ENCODE results near the gene FAR1.

Gene FAR1

DNA sequence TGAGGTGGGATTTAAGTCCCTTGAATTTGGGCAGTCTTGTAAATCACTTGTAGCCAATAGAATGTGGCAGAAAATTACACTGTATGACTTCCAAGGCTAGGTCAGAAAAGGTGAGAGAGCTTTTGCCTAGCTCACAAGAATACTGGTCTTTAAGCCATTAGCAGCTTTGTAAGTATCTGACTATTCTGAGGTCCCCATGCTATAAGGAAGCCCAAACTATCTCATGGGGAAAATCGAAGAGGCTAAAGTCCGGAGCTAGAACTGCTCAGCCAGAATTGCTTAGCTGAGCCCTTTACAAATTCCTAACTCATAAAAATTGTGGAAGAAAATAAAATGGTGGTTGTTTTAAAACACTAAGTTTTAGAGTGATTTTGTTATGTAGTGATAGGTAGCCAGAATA is 13.0 kb downstream of the FAR1 start:
- Histone ChIP-seq H3K9ac (ENCODE audit: low read length) (no peak overlapping the region), H3K9me3 (ENCODE audit: low read length) (no peaks in the 10 kb centered on the region), H3K36me3 (ENCODE audit: insufficient read depth, low read length) (peaks cover 20% of the 10 kb centered on the region; the same call in 1 of the 2 replicates), H3F3A (ENCODE audit: insufficient read depth, low read length) (no peaks in the 10 kb centered on the region), H3K79me2 (ENCODE audit: insufficient read depth, low read length) (peaks cover 98% of the 10 kb centered on the region), H3K4me2 (ENCODE audit: low read length) (no peak overlapping the region), H3K4me1 (ENCODE audit: insufficient read depth, low read length, severe bottlenecking) (peaks cover 4% of the 10 kb centered on the region), H2AFZ (ENCODE audit: low read length) (no peak overlapping the region), H3K4me3 (ENCODE audit: low read depth, low read length, poor library complexity, severe bottlenecking) (no peak overlapping the region), H3K27ac (ENCODE audit: low read depth, low read length, poor library complexity, severe bottlenecking) (no peak overlapping the region), H4K20me1 (ENCODE audit: insufficient read depth, low read length) (no peaks in the 10 kb centered on the region), H3K27me3 (ENCODE audit: insufficient read depth, low read length) (no peaks in the 10 kb centered on the region), H3K9me2 (ENCODE audit: low read depth, low read length) (no peaks in the 10 kb centered on the region; the same call in 1 of the 2 replicates)
- TF ChIP-seq CTCF (IDR thresholded peaks at IDR 0.05; ENCODE audit: low read length), result no peak
- TF ChIP-seq EZH2 (IDR thresholded peaks at IDR 0.05; ENCODE audit: borderline replicate concordance, low read length), result no peak

GRCh38 chr11:13682212-13682611 is 13.7 kb downstream of the FAR1 start:
- Histone ChIP-seq H3K4me2 (ENCODE audit: low read length) (no peak overlapping the region), H4K20me1 (ENCODE audit: insufficient read depth, low read length) (no peaks in the 10 kb centered on the region), H3K9me3 (ENCODE audit: low read length) (no peaks in the 10 kb centered on the region), H2AFZ (ENCODE audit: low read length) (no peak overlapping the region), H3F3A (ENCODE audit: insufficient read depth, low read length) (no peaks in the 10 kb centered on the region), H3K9me2 (ENCODE audit: low read depth, low read length) (no peaks in the 10 kb centered on the region; the same call in 1 of the 2 replicates), H3K27me3 (ENCODE audit: insufficient read depth, low read length) (no peaks in the 10 kb centered on the region), H3K4me3 (ENCODE audit: low read depth, low read length, poor library complexity, severe bottlenecking) (no peak overlapping the region), H3K36me3 (ENCODE audit: insufficient read depth, low read length) (peaks cover 26% of the 10 kb centered on the region), H3K9ac (ENCODE audit: low read length) (no peak overlapping the region), H3K27ac (ENCODE audit: low read depth, low read length, poor library complexity, severe bottlenecking) (no peak overlapping the region), H3K79me2 (ENCODE audit: insufficient read depth, low read length) (peaks cover 98% of the 10 kb centered on the region), H3K4me1 (ENCODE audit: insufficient read depth, low read length, severe bottlenecking) (peaks cover 4% of the 10 kb centered on the region)
- TF ChIP-seq CTCF (IDR thresholded peaks at IDR 0.05; ENCODE audit: low read length) (no peak), EZH2 (IDR thresholded peaks at IDR 0.05; ENCODE audit: borderline replicate concordance, low read length) (no peak)

DNA sequence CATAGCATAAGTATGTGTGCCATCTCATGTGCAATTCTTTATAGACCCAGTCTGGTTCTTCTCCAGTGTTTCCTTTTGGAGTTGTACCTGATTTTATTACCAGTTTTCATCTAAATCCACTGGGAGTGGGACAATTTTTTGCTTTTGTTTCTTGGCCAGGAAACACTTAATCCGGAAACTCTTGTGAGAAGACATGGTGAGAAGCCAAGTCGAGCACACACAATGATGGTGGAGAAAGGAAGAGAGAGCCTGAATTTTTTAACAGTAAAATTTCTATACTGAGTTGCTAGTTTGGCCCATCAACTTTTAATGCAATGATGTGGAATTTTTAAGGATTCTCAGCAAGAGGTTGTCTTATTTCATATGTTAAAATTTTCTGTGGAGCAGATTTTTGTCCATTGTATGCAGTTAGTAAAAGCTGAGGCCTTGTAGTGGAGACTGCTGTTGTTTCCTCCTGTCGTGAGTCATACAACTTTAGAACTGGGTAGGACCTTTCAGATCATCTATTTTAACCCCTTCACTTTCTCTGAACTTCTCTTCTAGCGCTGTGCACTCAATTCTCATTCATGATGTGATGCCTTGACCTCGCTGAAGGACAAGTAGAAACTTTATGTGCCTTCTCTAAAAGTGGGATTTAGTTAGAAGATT is 17.1 kb downstream of the FAR1 start:
- no peaks in the 10 kb centered on the region for H3K9me3 ChIP-seq (ENCODE audit: low read length)
- peaks cover 95% of the 10 kb centered on the region for H3K79me2 ChIP-seq (ENCODE audit: insufficient read depth, low read length)
- no peaks in the 10 kb centered on the region for H4K20me1 ChIP-seq (ENCODE audit: insufficient read depth, low read length)
- H3K9ac ChIP-seq (ENCODE audit: low read length), result no peak overlapping the region
- H3F3A ChIP-seq (ENCODE audit: insufficient read depth, low read length), result no peaks in the 10 kb centered on the region
- H3K4me1 ChIP-seq (ENCODE audit: insufficient read depth, low read length, severe bottlenecking), result peaks cover 3% of the 10 kb centered on the region
- TF ChIP-seq EZH2 (IDR thresholded peaks at IDR 0.05; ENCODE audit: borderline replicate concordance, low read length) (no peak), CTCF (IDR thresholded peaks at IDR 0.05; ENCODE audit: low read length) (no peak)
- no peaks in the 10 kb centered on the region for H3K27me3 ChIP-seq (ENCODE audit: insufficient read depth, low read length)
- no peak overlapping the region for H3K4me3 ChIP-seq (ENCODE audit: low read depth, low read length, poor library complexity, severe bottlenecking)
- H3K36me3 ChIP-seq (ENCODE audit: insufficient read depth, low read length), result peaks cover 30% of the 10 kb centered on the region
- H2AFZ ChIP-seq (ENCODE audit: low read length), result no peak overlapping the region
- no peak overlapping the region for H3K27ac ChIP-seq (ENCODE audit: low read depth, low read length, poor library complexity, severe bottlenecking)
- H3K4me2 ChIP-seq (ENCODE audit: low read length), result no peak overlapping the region
- H3K9me2 ChIP-seq (ENCODE audit: low read depth, low read length), result no peaks in the 10 kb centered on the region

All from OCI-LY1 (cell line).